Endodermal cell (in vitro differentiated cells): ENCODE results near the gene NAV2. TPM values are rescaled to one million over a fixed set of nuclear protein-coding genes. Genes with fewer than 3 reads are reported as not detected.

ENCODE experiments used
- DNase-seq: peaks from one replicate; pipeline ENCODE4 v3.0.0-alpha.2; 2017
- H3K27ac ChIP-seq: 2 replicates; pipeline ENCODE4 v1.5.1; 2013; ENCODE audit warnings: mild to moderate bottlenecking, low read depth, low read length, moderate library complexity
- H3K27me3 ChIP-seq: 2 replicates; pipeline ENCODE4 v1.6.1; 2013; ENCODE audit warnings: mild to moderate bottlenecking, low read length, moderate library complexity; ENCODE audit not compliant: insufficient read depth, control insufficient read depth, poor library complexity, severe bottlenecking
- H3K36me3 ChIP-seq: 2 replicates; pipeline ENCODE4 v1.7.0; 2013; ENCODE audit warnings: mild to moderate bottlenecking, low read length, moderate library complexity; ENCODE audit not compliant: control insufficient read depth, insufficient read depth
- H3K4me1 ChIP-seq: one replicate; pipeline ENCODE4 v1.7.0; 2013; ENCODE audit warnings: low read length; ENCODE audit not compliant: control insufficient read depth, insufficient read depth
- H3K4me3 ChIP-seq: 2 replicates; pipeline ENCODE4 v1.5.1; 2013; ENCODE audit warnings: mild to moderate bottlenecking, low read length, moderate library complexity
- H3K9ac ChIP-seq: 2 replicates; pipeline ENCODE4 v1.6.1; 2013; ENCODE audit warnings: mild to moderate bottlenecking, low read length, moderate library complexity; ENCODE audit not compliant: poor library complexity, severe bottlenecking; ENCODE audit errors: extremely low read depth
- H3K9me3 ChIP-seq: 2 replicates; pipeline ENCODE4 v1.6.1; 2013; ENCODE audit warnings: mild to moderate bottlenecking, low read length, moderate library complexity; ENCODE audit not compliant: control insufficient read depth
- H3K27ac Mint-ChIP-seq: 2 replicates; pipeline ENCODE4 v1.8.0; 2020; ENCODE audit warnings: mixed read lengths
- H3K27me3 Mint-ChIP-seq: 2 replicates; pipeline ENCODE4 v1.8.0; 2021; ENCODE audit warnings: mild to moderate bottlenecking, mixed read lengths; ENCODE audit not compliant: insufficient read depth
- H3K36me3 Mint-ChIP-seq: 2 replicates; pipeline ENCODE4 v1.8.0; 2020; ENCODE audit warnings: low read depth, mixed read lengths
- H3K4me1 Mint-ChIP-seq: 2 replicates; pipeline ENCODE4 v1.8.0; 2020; ENCODE audit warnings: mixed read lengths
- H3K4me3 Mint-ChIP-seq: 2 replicates; pipeline ENCODE4 v1.8.0; 2020; ENCODE audit warnings: mild to moderate bottlenecking, moderate library complexity, mixed read lengths
- H3K9me3 Mint-ChIP-seq: 2 replicates; pipeline ENCODE4 v1.8.0; 2020; ENCODE audit warnings: mild to moderate bottlenecking, mixed read lengths
- CTCF ChIP-seq: fragments of 200-600 bp; sonication (generic); conservative IDR thresholded peaks from 2 replicates; pipeline ENCODE4 v1.5.0; 2021; ENCODE audit warnings: antibody characterized with exemption, mild to moderate bottlenecking
- WGBS, 2 experiments: methylation state at CpG; one replicate each; pipeline versions ENCODE4 v1.1.5 to v1.1.7; 2013; ENCODE audit warnings: missing lambda C conversion rate in 2 of 2, mixed read lengths in 1 of 2; ENCODE audit not compliant: insufficient coverage in 1 of 2, insufficient read length in 1 of 2; 5-methylcytosine and 5-hydroxymethylcytosine counted together
- total RNA-seq, 2 donors: library from RNA; stranded (reverse); fragmentation: NEBNext Ultra II Directional in 1 of 2; extraction: Animal tissue kit (Norgen Biotek cat#: 25700) in 1 of 2; gene quantifications; 2 replicates in 1 of 2; 3 replicates in 1 of 2; pipeline ENCODE4 v1.2.1, GENCODE V29; 2021

NAV2 gene
- total RNA-seq, 2 donors from 2014 or later, result 37.1 to 42.4 TPM

DNA sequence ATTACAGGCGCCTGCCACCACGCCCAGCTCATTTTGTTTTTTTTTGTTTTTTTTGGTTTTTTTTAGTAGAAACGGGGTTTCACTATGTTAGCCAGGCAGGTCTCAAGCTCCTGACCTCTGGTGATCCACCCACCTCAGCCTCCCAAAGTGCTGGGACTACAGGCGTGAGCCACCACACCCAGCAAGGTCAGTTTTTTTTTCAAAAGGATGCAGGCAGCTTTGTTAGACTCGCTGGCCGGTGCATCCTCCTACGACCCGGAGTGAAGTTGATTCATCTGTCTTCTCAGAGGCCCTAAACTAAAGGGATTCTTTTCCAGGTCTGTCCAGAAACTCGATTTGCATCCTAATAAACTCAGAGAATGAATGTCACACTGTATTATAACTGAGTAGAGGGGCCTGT, 265.3 kb downstream of the NAV2 start:
- Histone ChIP-seq H3K4me1 (peaks cover 4% of the 10 kb centered on the region), H3K9ac (no peak overlapping the region), H3K4me3 (no peak overlapping the region), H3K27me3 (no peaks in the 10 kb centered on the region), H3K27ac (no peak overlapping the region), H3K9me3 (no peaks in the 10 kb centered on the region), H3K36me3 (no peaks in the 10 kb centered on the region)
- no peaks in the 10 kb centered on the region for H3K36me3 Mint-ChIP-seq
- H3K4me3 Mint-ChIP-seq, result no peak overlapping the region
- peaks cover 18% of the 10 kb centered on the region for H3K4me1 Mint-ChIP-seq
- no peaks in the 10 kb centered on the region for H3K27me3 Mint-ChIP-seq
- DNase-seq, result no peak
- no peak overlapping the region for H3K27ac Mint-ChIP-seq
- no peak for TF ChIP-seq CTCF
- WGBS, 2 experiments, result 91 to 93% methylated on average over 5 to 7 of the region's 9 CpGs
- H3K9me3 Mint-ChIP-seq, result no peaks in the 10 kb centered on the region

GRCh38 chr11:19978668-19979518, 266.3 kb downstream of the NAV2 start:
- Mint-ChIP-seq H3K9me3 (no peaks in the 10 kb centered on the region), H3K4me1 (peaks cover 16% of the 10 kb centered on the region), H3K27me3 (no peaks in the 10 kb centered on the region), H3K4me3 (no peak overlapping the region), H3K27ac (peak overlapping the region; percentile 10), H3K36me3 (no peaks in the 10 kb centered on the region)
- H3K4me1 ChIP-seq, result peaks cover 4% of the 10 kb centered on the region
- H3K9me3 ChIP-seq, result no peaks in the 10 kb centered on the region
- WGBS, 2 experiments, result 95 to 100% methylated on average over 3 to 5 of the region's 8 CpGs
- H3K36me3 ChIP-seq, result no peaks in the 10 kb centered on the region
- H3K9ac ChIP-seq, result no peak overlapping the region
- no peak for TF ChIP-seq CTCF
- no peak for DNase-seq
- H3K27ac ChIP-seq, result no peak overlapping the region
- H3K4me3 ChIP-seq, result no peak overlapping the region
- H3K27me3 ChIP-seq, result no peaks in the 10 kb centered on the region

DNA sequence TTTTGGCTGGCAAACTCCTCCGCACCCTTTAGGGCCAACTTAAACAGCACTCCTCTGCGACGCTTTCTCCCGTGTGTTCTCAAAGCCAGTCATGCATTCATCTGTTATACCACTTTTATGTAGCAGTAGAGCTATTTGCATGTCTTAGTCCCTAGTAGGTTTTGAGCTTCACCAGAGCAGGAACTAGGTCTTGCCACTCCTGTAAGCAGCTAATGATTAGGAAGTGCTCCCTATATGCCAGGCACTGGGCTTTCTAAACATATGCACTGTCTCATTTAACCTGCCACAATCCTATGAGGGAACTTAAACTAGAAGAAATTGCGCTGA, 266.8 kb downstream of the NAV2 start:
- no peak for DNase-seq
- H3K4me1 Mint-ChIP-seq, result peaks cover 16% of the 10 kb centered on the region
- H3K9me3 Mint-ChIP-seq, result no peaks in the 10 kb centered on the region
- H3K36me3 Mint-ChIP-seq, result no peaks in the 10 kb centered on the region
- no peaks in the 10 kb centered on the region for H3K27me3 ChIP-seq
- no peak overlapping the region for H3K9ac ChIP-seq
- no peaks in the 10 kb centered on the region for H3K27me3 Mint-ChIP-seq
- H3K27ac Mint-ChIP-seq, result peak overlapping the region; percentile 30
- no peak for TF ChIP-seq CTCF
- no peak overlapping the region for H3K4me3 ChIP-seq
- no peak overlapping the region for H3K27ac ChIP-seq
- peaks cover 4% of the 10 kb centered on the region for H3K4me1 ChIP-seq
- H3K4me3 Mint-ChIP-seq, result no peak overlapping the region
- WGBS, 2 experiments, result 95 to 96% methylated on average over 4 to 5 of the region's 5 CpGs
- no peaks in the 10 kb centered on the region for H3K9me3 ChIP-seq
- H3K36me3 ChIP-seq, result no peaks in the 10 kb centered on the region
